Gastroesophageal sphincter (tissue), 3 donors: ENCODE measurements around the gene TK2.

Experiments
- CTCF ChIP-seq, 4 experiments: fragments of 200-600 bp in 2 of 4; fragments of 450-650 bp in 2 of 4; sonication (generic) in 1 of 4; IDR thresholded peaks; one replicate each; pipeline ENCODE4 v1.5.1; 2017 to 2019; ENCODE audit warnings: antibody characterized with exemption in 4 of 4, mild to moderate bottlenecking in 2 of 4, moderate library complexity in 2 of 4
- POLR2A ChIP-seq, 2 donors: fragments of 450-650 bp; IDR thresholded peaks; one replicate each; pipeline ENCODE4 v1.6.1; 2017; ENCODE audit warnings: antibody characterized with exemption in 2 of 2, mild to moderate bottlenecking in 2 of 2, moderate library complexity in 1 of 2

GRCh38 chr16:66522816-66523590 lies 26.9 kb downstream of the TK2 start:
- no peak for TF ChIP-seq CTCF (IDR thresholded peaks at IDR 0.05)
- TF ChIP-seq POLR2A (IDR thresholded peaks at IDR 0.05) = no peak
